Right atrium auricular region (tissue), 2 donors: ENCODE data around the gene RFT1. TPM values are rescaled to one million over a fixed set of nuclear protein-coding genes. Genes with fewer than 3 reads are reported as not detected.

Source experiments
- DNase-seq: peaks from one replicate; pipeline ENCODE4 v3.0.0-alpha.2; 2019; ENCODE audit warnings: low spot score
- H3K27ac ChIP-seq, 2 donors: fragments of 200-600 bp; sonication (generic); 1 replicate in 1 of 2; 2 replicates in 1 of 2; pipeline ENCODE4 v1.5.1; 2016 to 2019
- H3K27me3 ChIP-seq, 2 donors: fragments of 200-600 bp; sonication (generic); one replicate each; pipeline versions ENCODE4 v1.5.1 to v1.6.0; 2017 to 2019
- H3K36me3 ChIP-seq: fragments of 200-600 bp; sonication (generic); one replicate; pipeline ENCODE4 v1.5.1; 2016
- H3K4me1 ChIP-seq, 2 donors: fragments of 200-600 bp; sonication (generic); one replicate each; pipeline versions ENCODE4 v1.5.1 to v1.6.0; 2017 to 2019
- H3K4me3 ChIP-seq, 2 donors: fragments of 200-600 bp; sonication (generic); 1 replicate in 1 of 2; 2 replicates in 1 of 2; pipeline ENCODE4 v1.5.1; 2017 to 2019; ENCODE audit warnings: mild to moderate bottlenecking in 1 of 2, moderate library complexity in 1 of 2
- H3K9me3 ChIP-seq, 2 donors: fragments of 200-600 bp; sonication (generic); one replicate each; pipeline ENCODE4 v1.5.1; 2019
- total RNA-seq, 2 donors: library from RNA; depleted of rRNA; stranded (reverse); fragments of >200 nt; gene quantifications; one replicate each; pipeline ENCODE4 v1.1.0, GENCODE V29; 2016
- TF ChIP-seq, protein P1 (sequence below), 2 donors: fragments of 200-600 bp; sonication (generic); IDR thresholded peaks; one replicate each; pipeline ENCODE4 v1.5.1; 2019; ENCODE audit warnings: antibody characterized with exemption in 2 of 2

RFT1 gene
- total RNA-seq, 2 donors from 2014 or later, result 6.2 to 6.8 TPM

- DNase-seq, result no peak
- Histone ChIP-seq H3K4me1 (peaks cover 0 to 20% of the 10 kb centered on the region in 2 donors), H3K4me3 (no peak overlapping the region), H3K36me3 (no peaks in the 10 kb centered on the region), H3K27ac (no peak overlapping the region), H3K27me3 (no peaks in the 10 kb centered on the region), H3K9me3 (no peaks in the 10 kb centered on the region)
- TF ChIP-seq, protein P1, sequence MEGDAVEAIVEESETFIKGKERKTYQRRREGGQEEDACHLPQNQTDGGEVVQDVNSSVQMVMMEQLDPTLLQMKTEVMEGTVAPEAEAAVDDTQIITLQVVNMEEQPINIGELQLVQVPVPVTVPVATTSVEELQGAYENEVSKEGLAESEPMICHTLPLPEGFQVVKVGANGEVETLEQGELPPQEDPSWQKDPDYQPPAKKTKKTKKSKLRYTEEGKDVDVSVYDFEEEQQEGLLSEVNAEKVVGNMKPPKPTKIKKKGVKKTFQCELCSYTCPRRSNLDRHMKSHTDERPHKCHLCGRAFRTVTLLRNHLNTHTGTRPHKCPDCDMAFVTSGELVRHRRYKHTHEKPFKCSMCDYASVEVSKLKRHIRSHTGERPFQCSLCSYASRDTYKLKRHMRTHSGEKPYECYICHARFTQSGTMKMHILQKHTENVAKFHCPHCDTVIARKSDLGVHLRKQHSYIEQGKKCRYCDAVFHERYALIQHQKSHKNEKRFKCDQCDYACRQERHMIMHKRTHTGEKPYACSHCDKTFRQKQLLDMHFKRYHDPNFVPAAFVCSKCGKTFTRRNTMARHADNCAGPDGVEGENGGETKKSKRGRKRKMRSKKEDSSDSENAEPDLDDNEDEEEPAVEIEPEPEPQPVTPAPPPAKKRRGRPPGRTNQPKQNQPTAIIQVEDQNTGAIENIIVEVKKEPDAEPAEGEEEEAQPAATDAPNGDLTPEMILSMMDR (IDR thresholded peaks at IDR 0.05), result no peak
Observed at GRCh38 chr3:53144446-53144845, 14.2 kb upstream of the RFT1 start.

GRCh38 chr3:53142986-53143385 lies 12.8 kb upstream of the RFT1 start:
- Histone ChIP-seq H3K36me3 (no peaks in the 10 kb centered on the region), H3K4me3 (no peak overlapping the region), H3K27ac (no peak overlapping the region), H3K4me1 (peaks cover 0 to 20% of the 10 kb centered on the region in 2 donors), H3K27me3 (no peaks in the 10 kb centered on the region), H3K9me3 (no peaks in the 10 kb centered on the region)
- TF ChIP-seq, protein P1 (IDR thresholded peaks at IDR 0.05), result no peak
- DNase-seq, result no peak

DNA sequence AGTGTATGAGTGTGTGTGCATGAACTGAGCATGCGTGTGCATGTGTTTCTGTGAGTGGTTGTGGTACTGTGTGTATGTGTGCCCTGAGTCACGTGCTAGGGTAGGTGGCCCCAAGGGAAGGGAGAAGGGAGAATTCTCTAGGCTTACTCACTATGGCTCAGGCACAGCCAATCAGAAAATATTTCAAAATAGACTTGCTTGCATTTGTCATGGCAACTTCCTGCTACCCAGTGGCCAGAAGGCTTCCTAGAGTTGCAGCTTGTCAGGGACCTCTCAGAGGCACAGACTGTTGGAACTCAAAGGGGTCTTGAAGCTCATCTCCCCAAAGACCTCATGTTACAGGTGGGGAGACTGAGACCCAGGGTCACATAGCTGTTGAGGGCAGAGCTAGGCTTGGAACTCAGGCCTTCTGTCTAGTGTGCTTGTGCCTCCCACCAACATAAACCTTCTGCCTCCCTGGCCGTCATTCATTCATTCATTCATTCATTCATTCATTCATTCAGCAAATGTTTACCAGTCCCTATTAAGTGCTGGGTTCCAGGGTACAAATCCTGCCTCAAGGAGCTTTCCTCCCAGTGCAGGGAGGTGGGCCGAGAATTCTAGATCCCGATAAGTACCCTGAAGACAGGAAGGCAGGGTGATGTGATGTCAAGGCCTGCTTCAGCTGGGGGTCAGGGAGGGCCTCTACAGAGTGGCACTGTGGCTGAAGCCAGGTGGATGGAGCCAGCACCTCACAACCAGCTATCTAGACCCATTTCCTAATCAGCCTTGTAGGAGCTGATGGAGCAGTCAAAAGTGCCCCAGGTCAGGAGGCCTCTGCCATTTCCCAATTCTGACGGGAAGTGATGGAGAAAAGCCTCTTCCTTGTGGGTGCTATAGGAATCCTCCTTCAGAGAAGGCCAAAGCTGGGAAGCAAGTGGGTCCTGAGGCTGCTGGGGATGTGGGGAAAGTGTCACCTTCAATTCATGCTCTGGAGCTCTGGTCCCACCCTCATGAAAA lies 10.9 kb upstream of the RFT1 start:
- no peak for DNase-seq
- Histone ChIP-seq H3K9me3 (no peaks in the 10 kb centered on the region), H3K4me1 (peaks cover 0 to 20% of the 10 kb centered on the region in 2 donors), H3K4me3 (no peak overlapping the region), H3K36me3 (no peaks in the 10 kb centered on the region), H3K27ac (no peak overlapping the region), H3K27me3 (no peaks in the 10 kb centered on the region)
- TF ChIP-seq, protein P1 (IDR thresholded peaks at IDR 0.05), result no peak

DNA sequence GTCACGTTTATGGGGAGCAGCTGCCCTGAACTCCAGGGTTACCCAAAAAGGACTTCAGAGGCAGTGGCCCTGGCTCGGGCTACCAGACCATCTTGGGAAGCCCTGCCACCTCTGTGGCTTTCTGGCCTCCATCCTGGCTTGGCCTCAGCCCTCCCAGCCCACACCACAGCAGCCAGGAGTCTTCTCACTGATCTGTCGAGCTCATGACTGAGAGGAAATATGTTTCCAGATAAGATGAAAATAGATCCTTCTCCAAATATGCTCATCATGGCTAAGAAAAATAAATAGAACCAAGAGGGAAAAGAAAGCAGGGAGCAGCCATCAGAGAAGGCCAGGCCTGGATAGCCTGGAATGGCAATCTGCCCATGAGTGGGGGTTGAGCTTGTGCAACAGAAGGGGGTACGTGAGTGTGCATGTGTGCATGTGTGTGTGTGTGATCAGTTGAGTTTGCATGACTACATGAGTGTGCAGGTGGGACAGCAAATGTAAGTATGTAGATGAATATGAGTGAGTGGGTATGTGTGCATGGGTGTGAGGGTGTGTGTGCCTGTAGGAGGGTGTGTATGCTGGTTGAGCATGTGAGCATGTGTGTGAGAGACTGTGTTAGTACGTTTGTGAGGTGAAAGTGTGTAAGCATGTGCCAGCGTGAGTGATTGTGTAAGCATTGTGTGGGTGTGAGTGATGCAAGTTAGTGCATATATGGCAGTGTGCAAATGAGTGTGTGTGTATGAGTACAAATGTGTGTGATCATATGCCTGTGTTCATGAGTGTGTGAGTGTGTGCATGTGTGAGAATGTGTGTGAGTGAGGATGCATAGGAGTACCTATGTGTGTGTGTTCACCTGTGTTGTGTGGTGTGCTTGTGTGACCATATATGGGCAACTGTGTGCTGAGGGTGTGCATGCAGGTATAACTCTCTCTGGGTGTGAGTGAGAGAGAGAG lies 9.9 kb upstream of the RFT1 start:
- Histone ChIP-seq H3K27ac (no peak overlapping the region), H3K4me1 (peaks cover 0 to 20% of the 10 kb centered on the region in 2 donors), H3K36me3 (no peaks in the 10 kb centered on the region), H3K9me3 (no peaks in the 10 kb centered on the region), H3K4me3 (no peak overlapping the region), H3K27me3 (no peaks in the 10 kb centered on the region)
- TF ChIP-seq, protein P1 (IDR thresholded peaks at IDR 0.05), result no peak
- no peak for DNase-seq

DNA sequence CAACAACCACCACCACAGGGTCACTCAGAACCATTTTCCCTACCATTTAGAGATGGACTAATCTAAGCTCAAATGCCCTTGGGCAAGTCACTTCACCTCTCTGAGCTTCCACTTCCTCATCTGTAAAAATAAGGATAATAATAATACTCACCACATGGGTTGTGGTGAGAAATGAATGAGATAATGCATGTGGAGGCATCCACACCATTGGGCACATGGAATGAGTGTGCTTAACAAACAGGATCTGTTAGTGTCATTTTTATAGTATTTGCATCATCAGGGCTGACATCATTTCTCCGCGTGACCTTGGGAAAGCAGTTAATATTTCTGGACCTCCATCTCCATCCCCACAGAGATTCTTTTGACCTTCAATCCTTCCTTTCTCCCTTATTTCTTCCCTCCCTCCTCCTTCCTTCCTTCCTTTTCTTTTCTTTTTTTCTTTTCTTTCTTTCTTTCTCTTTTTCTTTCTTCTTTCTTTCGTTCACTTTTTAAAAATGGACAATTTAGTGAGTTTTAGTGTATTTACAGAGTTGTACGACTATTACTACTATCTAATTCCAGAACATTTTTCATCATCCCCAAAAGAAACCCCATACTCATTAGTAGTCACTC lies 7.7 kb upstream of the RFT1 start:
- Histone ChIP-seq H3K36me3 (no peaks in the 10 kb centered on the region), H3K27me3 (no peaks in the 10 kb centered on the region), H3K27ac (no peak overlapping the region), H3K4me1 (peaks cover 0 to 27% of the 10 kb centered on the region in 2 donors), H3K9me3 (no peaks in the 10 kb centered on the region), H3K4me3 (no peak overlapping the region)
- DNase-seq, result no peak
- TF ChIP-seq, protein P1 (IDR thresholded peaks at IDR 0.05), result no peak
